ENCODE data around the gene ELMO3. TPM values are rescaled to one million over a fixed set of nuclear protein-coding genes. Genes with fewer than 3 reads are reported as not detected.

The ELMO3 gene
- total and polyA plus RNA-seq, 2 of the 13 experiments (the other 11 are each of a cell fraction or from before 2014, with no cell fraction given) = 2.6 to 4.0 TPM

DNA sequence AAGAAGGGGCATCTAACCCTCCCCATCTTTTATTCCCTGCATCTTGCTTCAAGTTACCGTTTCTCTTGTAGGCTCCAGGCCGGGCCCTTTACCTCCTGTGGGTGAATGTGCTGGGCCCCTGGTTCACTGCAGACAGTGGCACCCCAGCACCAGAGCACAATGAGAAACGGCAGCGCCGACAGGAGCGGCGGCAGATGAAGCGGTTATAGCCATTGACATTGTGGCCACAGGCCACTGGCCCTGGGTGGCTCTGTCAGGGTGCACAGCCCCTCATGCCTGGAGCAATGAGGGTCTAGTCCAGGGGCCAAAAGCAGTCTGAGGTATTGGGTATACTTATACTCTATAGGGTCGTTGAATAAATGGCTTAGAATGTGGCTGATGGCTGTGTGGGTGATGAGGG lies 30.0 kb downstream of the ELMO3 start:
- ChIA-PET CTCF (ENCODE audit: low intra/inter-chr PET ratio, low total read pairs) (no interaction called here), POLR2A (no interaction called here)
- no peak overlapping the region for H3K9ac ChIP-seq (ENCODE audit: insufficient read depth, low read depth, low read length)
- H3K4me1 ChIP-seq (ENCODE audit: insufficient read depth, low read length) = peaks cover 29% of the 10 kb centered on the region
- no peak overlapping the region for H3K4me2 ChIP-seq (ENCODE audit: low read depth, low read length)
- no peaks in the 10 kb centered on the region; the same call in 1 of the 2 replicates for H4K20me1 ChIP-seq (ENCODE audit: insufficient read depth, low read length)
- peaks cover 0 to 4% of the 10 kb centered on the region in 2 experiments; a peak in 1 of 5 replicates for H3K27me3 ChIP-seq (ENCODE audit: control insufficient read depth in 1 of 2, insufficient read depth in 2 of 2, low read length in 2 of 2)
- 98% methylated on average over 9 of the region's 9 CpGs for WGBS (ENCODE audit: low lambda C conversion rate)
- peaks cover 32 to 40% of the 10 kb centered on the region in 2 experiments for H3K36me3 ChIP-seq (replicated peaks in 1 of 2; ENCODE audit: control insufficient read depth in 1 of 2, insufficient read depth in 2 of 2, low read length in 2 of 2)
- in situ Hi-C loops (cut with HindIII; ENCODE audit: extremely low pct_ligation_motif_present, low pct_unique_long_range_greater_than_20kb) = no loop called here
- no TSS peak for BruUV-seq (replicated peaks)
- FAIRE-seq = no peak
- DNase-seq (ENCODE audit: low spot score) = no peak
- intact Hi-C loops (cut with micrococcal nuclease; ENCODE audit: unreplicated experiment) = loop anchor here (5.0 kb wide), 1 partner anchor 42 kb away; no protein-coding TSS in a partner anchor
- H3K4me3 ChIP-seq (replicated peaks in 1 of 3; ENCODE audit: insufficient read depth in 1 of 3, low read depth in 2 of 3, low read length in 3 of 3) = no peak overlapping the region
- peaks cover 17% of the 10 kb centered on the region for H3K79me2 ChIP-seq (ENCODE audit: insufficient read depth, low read length)
- H3K9me3 ChIP-seq (ENCODE audit: low read length) = no peaks in the 10 kb centered on the region
- H3K27ac ChIP-seq (ENCODE audit: extremely low read length, insufficient read depth, low read length) = no peak overlapping the region
- no peak overlapping the region for H2AFZ ChIP-seq (ENCODE audit: low read length)
- ATAC-seq = no peak
- TF ChIP-seq, protein P1, sequence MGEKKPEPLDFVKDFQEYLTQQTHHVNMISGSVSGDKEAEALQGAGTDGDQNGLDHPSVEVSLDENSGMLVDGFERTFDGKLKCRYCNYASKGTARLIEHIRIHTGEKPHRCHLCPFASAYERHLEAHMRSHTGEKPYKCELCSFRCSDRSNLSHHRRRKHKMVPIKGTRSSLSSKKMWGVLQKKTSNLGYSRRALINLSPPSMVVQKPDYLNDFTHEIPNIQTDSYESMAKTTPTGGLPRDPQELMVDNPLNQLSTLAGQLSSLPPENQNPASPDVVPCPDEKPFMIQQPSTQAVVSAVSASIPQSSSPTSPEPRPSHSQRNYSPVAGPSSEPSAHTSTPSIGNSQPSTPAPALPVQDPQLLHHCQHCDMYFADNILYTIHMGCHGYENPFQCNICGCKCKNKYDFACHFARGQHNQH (CRISPR knock-in tag; IDR thresholded peaks at IDR 0.05) = no peak
- TF ChIP-seq ZNF496 (CRISPR knock-in tag; IDR thresholded peaks at IDR 0.05; ENCODE audit: insufficient replicate concordance) (no peak), FOSL2 (CRISPR knock-in tag; IDR thresholded peaks at IDR 0.05) (no peak), ZNF446 (CRISPR knock-in tag; IDR thresholded peaks at IDR 0.05) (no peak), NRL (CRISPR knock-in tag; IDR thresholded peaks at IDR 0.05; ENCODE audit: borderline replicate concordance) (no peak), NONO (IDR thresholded peaks at IDR 0.05) (no peak), NONO (CRISPR knock-in tag; conservative IDR thresholded peaks at IDR 0.05) (no peak), ZNF570 (CRISPR knock-in tag; IDR thresholded peaks at IDR 0.05; ENCODE audit: borderline replicate concordance) (no peak), ZNF337 (CRISPR knock-in tag; IDR thresholded peaks at IDR 0.05; ENCODE audit: borderline replicate concordance, low read depth) (no peak)
- TF ChIP-seq, protein P2, sequence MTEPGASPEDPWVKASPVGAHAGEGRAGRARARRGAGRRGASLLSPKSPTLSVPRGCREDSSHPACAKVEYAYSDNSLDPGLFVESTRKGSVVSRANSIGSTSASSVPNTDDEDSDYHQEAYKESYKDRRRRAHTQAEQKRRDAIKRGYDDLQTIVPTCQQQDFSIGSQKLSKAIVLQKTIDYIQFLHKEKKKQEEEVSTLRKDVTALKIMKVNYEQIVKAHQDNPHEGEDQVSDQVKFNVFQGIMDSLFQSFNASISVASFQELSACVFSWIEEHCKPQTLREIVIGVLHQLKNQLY (CRISPR knock-in tag; IDR thresholded peaks at IDR 0.05) = no peak
- TF ChIP-seq, protein P3, sequence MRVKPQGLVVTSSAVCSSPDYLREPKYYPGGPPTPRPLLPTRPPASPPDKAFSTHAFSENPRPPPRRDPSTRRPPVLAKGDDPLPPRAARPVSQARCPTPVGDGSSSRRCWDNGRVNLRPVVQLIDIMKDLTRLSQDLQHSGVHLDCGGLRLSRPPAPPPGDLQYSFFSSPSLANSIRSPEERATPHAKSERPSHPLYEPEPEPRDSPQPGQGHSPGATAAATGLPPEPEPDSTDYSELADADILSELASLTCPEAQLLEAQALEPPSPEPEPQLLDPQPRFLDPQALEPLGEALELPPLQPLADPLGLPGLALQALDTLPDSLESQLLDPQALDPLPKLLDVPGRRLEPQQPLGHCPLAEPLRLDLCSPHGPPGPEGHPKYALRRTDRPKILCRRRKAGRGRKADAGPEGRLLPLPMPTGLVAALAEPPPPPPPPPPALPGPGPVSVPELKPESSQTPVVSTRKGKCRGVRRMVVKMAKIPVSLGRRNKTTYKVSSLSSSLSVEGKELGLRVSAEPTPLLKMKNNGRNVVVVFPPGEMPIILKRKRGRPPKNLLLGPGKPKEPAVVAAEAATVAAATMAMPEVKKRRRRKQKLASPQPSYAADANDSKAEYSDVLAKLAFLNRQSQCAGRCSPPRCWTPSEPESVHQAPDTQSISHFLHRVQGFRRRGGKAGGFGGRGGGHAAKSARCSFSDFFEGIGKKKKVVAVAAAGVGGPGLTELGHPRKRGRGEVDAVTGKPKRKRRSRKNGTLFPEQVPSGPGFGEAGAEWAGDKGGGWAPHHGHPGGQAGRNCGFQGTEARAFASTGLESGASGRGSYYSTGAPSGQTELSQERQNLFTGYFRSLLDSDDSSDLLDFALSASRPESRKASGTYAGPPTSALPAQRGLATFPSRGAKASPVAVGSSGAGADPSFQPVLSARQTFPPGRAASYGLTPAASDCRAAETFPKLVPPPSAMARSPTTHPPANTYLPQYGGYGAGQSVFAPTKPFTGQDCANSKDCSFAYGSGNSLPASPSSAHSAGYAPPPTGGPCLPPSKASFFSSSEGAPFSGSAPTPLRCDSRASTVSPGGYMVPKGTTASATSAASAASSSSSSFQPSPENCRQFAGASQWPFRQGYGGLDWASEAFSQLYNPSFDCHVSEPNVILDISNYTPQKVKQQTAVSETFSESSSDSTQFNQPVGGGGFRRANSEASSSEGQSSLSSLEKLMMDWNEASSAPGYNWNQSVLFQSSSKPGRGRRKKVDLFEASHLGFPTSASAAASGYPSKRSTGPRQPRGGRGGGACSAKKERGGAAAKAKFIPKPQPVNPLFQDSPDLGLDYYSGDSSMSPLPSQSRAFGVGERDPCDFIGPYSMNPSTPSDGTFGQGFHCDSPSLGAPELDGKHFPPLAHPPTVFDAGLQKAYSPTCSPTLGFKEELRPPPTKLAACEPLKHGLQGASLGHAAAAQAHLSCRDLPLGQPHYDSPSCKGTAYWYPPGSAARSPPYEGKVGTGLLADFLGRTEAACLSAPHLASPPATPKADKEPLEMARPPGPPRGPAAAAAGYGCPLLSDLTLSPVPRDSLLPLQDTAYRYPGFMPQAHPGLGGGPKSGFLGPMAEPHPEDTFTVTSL (CRISPR knock-in tag; IDR thresholded peaks at IDR 0.05; ENCODE audit: borderline replicate concordance) = no peak
- TF ChIP-seq, protein P4, sequence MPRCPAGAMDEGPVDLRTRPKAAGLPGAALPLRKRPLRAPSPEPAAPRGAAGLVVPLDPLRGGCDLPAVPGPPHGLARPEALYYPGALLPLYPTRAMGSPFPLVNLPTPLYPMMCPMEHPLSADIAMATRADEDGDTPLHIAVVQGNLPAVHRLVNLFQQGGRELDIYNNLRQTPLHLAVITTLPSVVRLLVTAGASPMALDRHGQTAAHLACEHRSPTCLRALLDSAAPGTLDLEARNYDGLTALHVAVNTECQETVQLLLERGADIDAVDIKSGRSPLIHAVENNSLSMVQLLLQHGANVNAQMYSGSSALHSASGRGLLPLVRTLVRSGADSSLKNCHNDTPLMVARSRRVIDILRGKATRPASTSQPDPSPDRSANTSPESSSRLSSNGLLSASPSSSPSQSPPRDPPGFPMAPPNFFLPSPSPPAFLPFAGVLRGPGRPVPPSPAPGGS (CRISPR knock-in tag; IDR thresholded peaks at IDR 0.05) = no peak
- TF ChIP-seq, protein P5, sequence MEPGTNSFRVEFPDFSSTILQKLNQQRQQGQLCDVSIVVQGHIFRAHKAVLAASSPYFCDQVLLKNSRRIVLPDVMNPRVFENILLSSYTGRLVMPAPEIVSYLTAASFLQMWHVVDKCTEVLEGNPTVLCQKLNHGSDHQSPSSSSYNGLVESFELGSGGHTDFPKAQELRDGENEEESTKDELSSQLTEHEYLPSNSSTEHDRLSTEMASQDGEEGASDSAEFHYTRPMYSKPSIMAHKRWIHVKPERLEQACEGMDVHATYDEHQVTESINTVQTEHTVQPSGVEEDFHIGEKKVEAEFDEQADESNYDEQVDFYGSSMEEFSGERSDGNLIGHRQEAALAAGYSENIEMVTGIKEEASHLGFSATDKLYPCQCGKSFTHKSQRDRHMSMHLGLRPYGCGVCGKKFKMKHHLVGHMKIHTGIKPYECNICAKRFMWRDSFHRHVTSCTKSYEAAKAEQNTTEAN (CRISPR knock-in tag; conservative IDR thresholded peaks at IDR 0.05) = no peak

All from HepG2 (cell line).